ENCODE results near the gene SLBP. TPM values are rescaled to one million over a fixed set of nuclear protein-coding genes. Genes with fewer than 3 reads are reported as not detected.

SLBP gene
- total RNA-seq, 2 donors from 2014 or later, result 30.1 to 56.9 TPM

GRCh38 chr4:1721666-1722550, 9.8 kb upstream of the SLBP start:
- Histone ChIP-seq H3K4me3 (peak overlapping the region; percentile 87), H3K9me3 (no peaks in the 10 kb centered on the region), H3K36me3 (no peaks in the 10 kb centered on the region), H3K27ac (peak overlapping the region; percentile 98), H3K27me3 (no peaks in the 10 kb centered on the region), H3K4me1 (peaks cover 20% of the 10 kb centered on the region), H3K9ac (ENCODE audit: low read depth in 2 of 2, low read length in 2 of 2) (peak overlapping the region; percentile 57 to 64)
- intact Hi-C loops (cut with DNase I), result loop anchor here (10.0 kb wide), 1 partner anchor 367 kb away; no protein-coding TSS in a partner anchor
- TF ChIP-seq CTCF (IDR thresholded peaks at IDR 0.05), result no peak
- no peak for DNase-seq

GRCh38 chr4:1721003-1721665, 9.0 kb upstream of the SLBP start, which contains the start of the genes TACC3 and TMEM129:
Gene TACC3, plus strand, starts transcription at chr4:1721521. Its CDS starts 1,901 bp downstream, at chr4:1723422.
Gene TMEM129, minus strand, starts transcription at chr4:1721323. Its CDS starts 486 bp downstream, at chr4:1720837.
- Histone ChIP-seq H3K9ac (ENCODE audit: low read depth in 2 of 2, low read length in 2 of 2) (peak within 1 kb of the TSS; percentile 94 to 98), H3K4me1 (peaks cover 20% of the 10 kb centered on the region), H3K27me3 (no peaks in the 10 kb centered on the region), H3K27ac (peak within 1 kb of the TSS; percentile 98), H3K36me3 (no peaks in the 10 kb centered on the region), H3K9me3 (no peaks in the 10 kb centered on the region), H3K4me3 (peak within 1 kb of the TSS; percentile 87)
- peak; percentile 96 for DNase-seq
- no peak for TF ChIP-seq CTCF (IDR thresholded peaks at IDR 0.05)
- intact Hi-C loops (cut with DNase I), result loop anchor here (10.0 kb wide), 1 partner anchor 366 kb away; no protein-coding TSS in a partner anchor

GRCh38 chr4:1720163-1720983, 8.3 kb upstream of the SLBP start:
- H3K36me3 ChIP-seq, result no peaks in the 10 kb centered on the region
- DNase-seq, result peak; percentile 61
- peak overlapping the region; percentile 98 for H3K27ac ChIP-seq
- peaks cover 22% of the 10 kb centered on the region for H3K4me1 ChIP-seq
- peak overlapping the region; percentile 87 for H3K4me3 ChIP-seq
- no peaks in the 10 kb centered on the region for H3K27me3 ChIP-seq
- no peak for TF ChIP-seq CTCF (IDR thresholded peaks at IDR 0.05)
- intact Hi-C loops (cut with DNase I), result loop anchor here (10.0 kb wide), 1 partner anchor 366 kb away; no protein-coding TSS in a partner anchor
- peak overlapping the region; percentile 94 to 98 for H3K9ac ChIP-seq (ENCODE audit: low read depth in 2 of 2, low read length in 2 of 2)
- H3K9me3 ChIP-seq, result no peaks in the 10 kb centered on the region

GRCh38 chr4:1718095-1718850, 6.2 kb upstream of the SLBP start:
- Histone ChIP-seq H3K4me3 (no peak overlapping the region), H3K9me3 (no peaks in the 10 kb centered on the region), H3K9ac (ENCODE audit: low read depth in 2 of 2, low read length in 2 of 2) (no peak overlapping the region), H3K36me3 (no peaks in the 10 kb centered on the region), H3K27ac (no peak overlapping the region), H3K27me3 (no peaks in the 10 kb centered on the region), H3K4me1 (peaks cover 37% of the 10 kb centered on the region)
- TF ChIP-seq CTCF (IDR thresholded peaks at IDR 0.05), result no peak
- DNase-seq, result no peak
- intact Hi-C loops (cut with DNase I), result no loop called here

Measured in colonic mucosa (tissue), 4 donors.